HG02610 (cell line): ENCODE measurements around the gene U2AF2.

Experiments
- ATAC-seq: cut with Tn5 transposase; IDR thresholded peaks from one replicate; pipeline ENCODE4 v1.9.1; 2021; ENCODE audit warnings: mild to moderate bottlenecking, moderate library complexity; ENCODE audit not compliant: unreplicated experiment

U2AF2 gene

GRCh38 chr19:55673465-55673864 is 18.6 kb downstream of the U2AF2 start:
- no peak for ATAC-seq

GRCh38 chr19:55673889-55674288 is 19.1 kb downstream of the U2AF2 start:
- ATAC-seq: no peak

GRCh38 chr19:55674459-55674840 is 19.6 kb downstream of the U2AF2 start:
- no peak for ATAC-seq

- peak; percentile 73 for ATAC-seq
These were observed 20.2 kb downstream of the U2AF2 start, which contains the start of gene EPN1 for GRCh38 chr19:55674841-55675660. TSS of gene EPN1 (plus strand) at chr19:55675226. CDS start at chr19:55678628, 3,402 bp downstream.

- no peak for ATAC-seq
These were observed 21.0 kb downstream of the U2AF2 start for GRCh38 chr19:55675661-55676354.

GRCh38 chr19:55676383-55676782 is 21.5 kb downstream of the U2AF2 start:
- ATAC-seq: no peak

GRCh38 chr19:55676889-55677505 is 22.2 kb downstream of the U2AF2 start:
- no peak for ATAC-seq

- no peak for ATAC-seq
These were observed 22.8 kb downstream of the U2AF2 start for GRCh38 chr19:55677572-55678028.

- peak; percentile 61 for ATAC-seq
These were observed 23.4 kb downstream of the U2AF2 start for GRCh38 chr19:55678121-55678671.

GRCh38 chr19:55679343-55680257 is 24.8 kb downstream of the U2AF2 start:
- no peak for ATAC-seq

- ATAC-seq: no peak
These were observed 25.7 kb downstream of the U2AF2 start for GRCh38 chr19:55680339-55681130.

GRCh38 chr19:55681131-55682092 is 26.6 kb downstream of the U2AF2 start:
- no peak for ATAC-seq

GRCh38 chr19:55683449-55684261 is 28.8 kb downstream of the U2AF2 start:
- ATAC-seq: no peak

GRCh38 chr19:55684946-55685681 is 30.3 kb downstream of the U2AF2 start:
- ATAC-seq: no peak

GRCh38 chr19:55685776-55686175 is 30.9 kb downstream of the U2AF2 start:
- ATAC-seq: no peak

GRCh38 chr19:55686311-55687050 is 31.6 kb downstream of the U2AF2 start:
- no peak for ATAC-seq
